ENCODE measurements around the gene RBMS3. TPM values are rescaled to one million over a fixed set of nuclear protein-coding genes. Genes with fewer than 3 reads are reported as not detected.

The RBMS3 gene
- total RNA-seq, 4 donors from 2014 or later, result 51.5 to 76.0 (median 66.6) TPM

- no peaks in the 10 kb centered on the region for H3K27me3 ChIP-seq
- H3K9me3 ChIP-seq, result no peaks in the 10 kb centered on the region
- TF ChIP-seq POLR2AphosphoS5 (IDR thresholded peaks at IDR 0.05) (no peak), EP300 (IDR thresholded peaks at IDR 0.05) (no peak)
- H3K4me3 ChIP-seq, result no peak overlapping the region
- H3K27ac ChIP-seq, result peak overlapping the region in 2 of 4 donors; percentile 69 to 76
- no peaks in the 10 kb centered on the region for H3K36me3 ChIP-seq
- 63% methylated on average over 1 of the region's 1 CpG; no CpG with 5 or more reads in 1 of the 2 donors for WGBS, 2 donors (ENCODE audit: low coverage in 1 of 2)
- H3K4me1 ChIP-seq, result peaks cover 15 to 56% (median 26%) of the 10 kb centered on the region in 3 donors
- no peak for ATAC-seq
Observed at GRCh38 chr3:29757054-29757777, 476.3 kb downstream of the RBMS3 start.

GRCh38 chr3:29758108-29758433, 477.2 kb downstream of the RBMS3 start:
- TF ChIP-seq EP300 (IDR thresholded peaks at IDR 0.05) (no peak), POLR2AphosphoS5 (IDR thresholded peaks at IDR 0.05) (no peak), CTCF (IDR thresholded peaks at IDR 0.05) (no peak), POLR2A (IDR thresholded peaks at IDR 0.05) (no peak)
- Histone ChIP-seq H3K4me3 (no peak overlapping the region), H3K4me1 (peaks cover 15 to 55% (median 26%) of the 10 kb centered on the region in 3 donors), H3K27me3 (no peaks in the 10 kb centered on the region), H3K9me3 (no peaks in the 10 kb centered on the region), H3K36me3 (no peaks in the 10 kb centered on the region), H3K27ac (peak overlapping the region; percentile 68 to 89 (median 72))
- ATAC-seq, result no peak

- Histone ChIP-seq H3K36me3 (no peaks in the 10 kb centered on the region), H3K27me3 (no peaks in the 10 kb centered on the region), H3K27ac (peak overlapping the region; percentile 68 to 89 (median 72)), H3K9me3 (no peaks in the 10 kb centered on the region), H3K4me1 (peaks cover 15 to 61% (median 26%) of the 10 kb centered on the region in 3 donors), H3K4me3 (peak overlapping the region in 1 of 2 donors; percentile 15)
- 28% methylated on average over 7 of the region's 7 CpGs for WGBS, 2 donors (ENCODE audit: low coverage in 1 of 2)
- TF ChIP-seq POLR2AphosphoS5 (IDR thresholded peaks at IDR 0.05) (peak; percentile 74), EP300 (IDR thresholded peaks at IDR 0.05) (no peak)
- ATAC-seq, result peak; percentile 85
Observed at GRCh38 chr3:29758434-29759322, 477.8 kb downstream of the RBMS3 start.

GRCh38 chr3:29759411-29760225, 478.7 kb downstream of the RBMS3 start:
- no peaks in the 10 kb centered on the region for H3K36me3 ChIP-seq
- TF ChIP-seq EP300 (IDR thresholded peaks at IDR 0.05), result no peak
- TF ChIP-seq CTCF (IDR thresholded peaks at IDR 0.05), result no peak
- TF ChIP-seq POLR2AphosphoS5 (IDR thresholded peaks at IDR 0.05), result no peak
- no peak for TF ChIP-seq POLR2A (IDR thresholded peaks at IDR 0.05)
- peak overlapping the region; percentile 68 to 89 (median 72) for H3K27ac ChIP-seq
- H3K4me1 ChIP-seq, result peaks cover 15 to 70% (median 26%) of the 10 kb centered on the region in 3 donors
- H3K9me3 ChIP-seq, result no peaks in the 10 kb centered on the region
- no peaks in the 10 kb centered on the region for H3K27me3 ChIP-seq
- peak overlapping the region in 1 of 2 donors; percentile 15 for H3K4me3 ChIP-seq
- 63 to 76% methylated on average over 8 of the region's 9 CpGs for WGBS, 2 donors (ENCODE audit: low coverage in 1 of 2)
- ATAC-seq, result no peak

- Histone ChIP-seq H3K4me1 (peaks cover 15 to 75% (median 28%) of the 10 kb centered on the region in 3 donors), H3K4me3 (no peak overlapping the region)
- TF ChIP-seq CTCF (IDR thresholded peaks at IDR 0.05), result no peak
- no peak for TF ChIP-seq EP300 (IDR thresholded peaks at IDR 0.05)
- no peak for TF ChIP-seq POLR2A (IDR thresholded peaks at IDR 0.05)
- TF ChIP-seq POLR2AphosphoS5 (IDR thresholded peaks at IDR 0.05), result no peak
Observed at GRCh38 chr3:29760226-29760685, 479.4 kb downstream of the RBMS3 start.

More at GRCh38 chr3:29760226-29760685, 479.4 kb downstream of the RBMS3 start:
- no peak for ATAC-seq
- H3K36me3 ChIP-seq, result no peaks in the 10 kb centered on the region
- peak overlapping the region in 3 of 4 donors; percentile 68 to 76 (median 69) for H3K27ac ChIP-seq
- no peaks in the 10 kb centered on the region for H3K9me3 ChIP-seq
- H3K27me3 ChIP-seq, result no peaks in the 10 kb centered on the region
